K562 (cell line): Measurements from ENCODE around the gene LIX1. TPM values are rescaled to one million over a fixed set of nuclear protein-coding genes. Genes with fewer than 3 reads are reported as not detected.

ENCODE experiments used
- ATAC-seq: fragments of 200-7000 bp; cut with Tn5 transposase; 3 replicates; pipeline ENCODE4 v1.9.1; 2020; ENCODE audit warnings: moderate library complexity
- BruUV-seq: library from RNA; stranded (reverse); fragments of 400-500 nt; replicated peaks from 2 replicates; lab custom pipeline; 2021; lab: Mats Ljungman, UMichigan
- CTCF ChIA-PET: fragments of 300-600 bp; formaldehyde crosslinking; extraction: SDS; loops from one replicate; lab custom pipeline; 2021; ENCODE audit warnings: low intra/inter-chr PET ratio; lab: Yijun Ruan, JAX
- POLR2A ChIA-PET: fragments of 300-600, 350-650 bp; sonication (Branson Sonifier 250); formaldehyde crosslinking; extraction: SDS; loops from one replicate; lab custom pipeline; 2021; ENCODE audit warnings: antibody characterized with exemption, inconsistent platforms; lab: Yijun Ruan, JAX
- DNase-seq, 4 experiments: peaks; one replicate each; pipeline versions ENCODE4 v3.0.0 to v3.0.0-alpha.2; 2011 to 2018; ENCODE audit warnings: low spot score in 3 of 4, mixed read lengths in 3 of 4; ENCODE audit errors: extremely low read depth in 1 of 4
- FAIRE-seq: peaks from 2 replicates; lab custom pipeline; 2011; peaks lifted over from hg19 to GRCh38; lab: Jason Lieb, UNC
- H2AFZ ChIP-seq: 2 replicates; pipeline ENCODE4 v1.6.0; 2011; ENCODE audit warnings: low read depth, low read length, control low read depth, inconsistent platforms
- H3K27ac ChIP-seq: fragments of 200-600 bp; 3 replicates; pipeline ENCODE4 v1.8.0; 2011; ENCODE audit warnings: low read depth, mild to moderate bottlenecking, control low read depth, inconsistent platforms, low read length, moderate library complexity, mixed read lengths; ENCODE audit errors: extremely low read depth
- H3K27me3 ChIP-seq, 2 experiments: fragments of 300-600 bp in 1 of 2; 2 replicates in 1 of 2; 3 replicates in 1 of 2; pipeline versions ENCODE4 v1.6.0 to v1.8.0; 2011; ENCODE audit warnings: inconsistent platforms in 2 of 2, low read length in 2 of 2, mild to moderate bottlenecking in 1 of 2, mixed read lengths in 1 of 2, moderate library complexity in 1 of 2; ENCODE audit not compliant: control insufficient read depth in 2 of 2, insufficient read depth in 2 of 2
- H3K36me3 ChIP-seq: fragments of 300-600 bp; 3 replicates; pipeline ENCODE4 v1.8.0; 2011; ENCODE audit warnings: mild to moderate bottlenecking, low read length, inconsistent platforms; ENCODE audit not compliant: control insufficient read depth, insufficient read depth
- H3K4me1 ChIP-seq, 2 experiments: fragments of 200-600 bp in 1 of 2; replicated peaks in 1 of 2; 2 replicates in 1 of 2; 3 replicates in 1 of 2; pipeline versions ENCODE4 v1.5.1 to v1.8.0; 2011; ENCODE audit warnings: inconsistent platforms in 2 of 2, low read length in 2 of 2, mild to moderate bottlenecking in 1 of 2, mixed read lengths in 1 of 2, moderate library complexity in 1 of 2; ENCODE audit not compliant: control insufficient read depth in 2 of 2, insufficient read depth in 2 of 2
- H3K4me2 ChIP-seq: 2 replicates; pipeline ENCODE4 v1.6.1; 2011; ENCODE audit warnings: low read length, control low read depth, inconsistent platforms, mixed read lengths; ENCODE audit not compliant: insufficient read depth
- H3K4me3 ChIP-seq: fragments of 200-600 bp; sonication (generic), shearing (Covaris generic); 2 replicates; pipeline ENCODE4 v1.5.1; 2016; ENCODE audit warnings: control low read depth, inconsistent platforms
- H3K79me2 ChIP-seq: fragments of 200-600 bp; 3 replicates; pipeline ENCODE4 v1.8.0; 2011; ENCODE audit warnings: low read length, inconsistent platforms; ENCODE audit not compliant: control insufficient read depth, insufficient read depth
- H3K9ac ChIP-seq, 2 experiments: 2 replicates each; pipeline versions ENCODE4 v1.6.0 to v1.6.1; 2011; ENCODE audit warnings: low read depth in 2 of 2, low read length in 2 of 2, control low read depth in 1 of 2, inconsistent platforms in 1 of 2, mild to moderate bottlenecking in 1 of 2, mixed read lengths in 1 of 2; ENCODE audit not compliant: insufficient read depth in 1 of 2
- H3K9me1 ChIP-seq: one replicate; pipeline ENCODE4 v1.6.0; 2011; ENCODE audit warnings: inconsistent platforms, mild to moderate bottlenecking, low read length, moderate library complexity; ENCODE audit not compliant: control insufficient read depth, insufficient read depth
- H3K9me3 ChIP-seq: replicated peaks from 2 replicates; pipeline ENCODE4 v1.5.1; 2011; ENCODE audit warnings: low read depth, low read length, inconsistent platforms; ENCODE audit not compliant: control insufficient read depth, insufficient read depth
- H4K20me1 ChIP-seq: replicated peaks from 2 replicates; pipeline ENCODE4 v1.6.1; 2011; ENCODE audit warnings: low read length, inconsistent platforms, mixed read lengths; ENCODE audit not compliant: control insufficient read depth, insufficient read depth
- AFF1 ChIP-seq, 2 experiments: fragments of 450-650 bp; IDR thresholded peaks; 2 replicates each; pipeline ENCODE4 v1.6.1; 2018; ENCODE audit warnings: mild to moderate bottlenecking in 2 of 2, low read depth in 1 of 2; ENCODE audit not compliant: partially characterized antibody in 2 of 2
- ELF2 ChIP-seq: fragments of 250-450 bp; sonication (Bioruptor Pico); IDR thresholded peaks from 2 replicates; pipeline ENCODE4 v1.5.0; 2021; ENCODE audit warnings: mild to moderate bottlenecking
- GABPB1 ChIP-seq: sonication (generic); formaldehyde crosslinking; IDR thresholded peaks from 2 replicates; pipeline ENCODE4 v1.8.0; 2022; ENCODE audit warnings: mild to moderate bottlenecking, missing genetic modification reagents
- HCFC1 ChIP-seq: IDR thresholded peaks from 2 replicates; pipeline ENCODE4 v1.6.1; 2012; ENCODE audit warnings: low read depth, low read length, improper control_type of control experiment
- ZBTB49 ChIP-seq: sonication (generic); formaldehyde crosslinking; IDR thresholded peaks from 2 replicates; pipeline ENCODE4 v1.8.0; 2022; ENCODE audit warnings: missing genetic modification reagents, mild to moderate bottlenecking, borderline replicate concordance
- ZEB2 ChIP-seq: fragments of 450-650 bp; IDR thresholded peaks from 2 replicates; pipeline ENCODE4 v1.6.1; 2016
- ZNF586 ChIP-seq: fragments of 450-650 bp; formaldehyde crosslinking; conservative IDR thresholded peaks from 2 replicates; pipeline ENCODE4 v1.4.0; 2020; ENCODE audit warnings: mild to moderate bottlenecking, moderate library complexity
- ZNF609 ChIP-seq: sonication (generic); formaldehyde crosslinking; IDR thresholded peaks from 2 replicates; pipeline ENCODE4 v1.8.1; 2023; ENCODE audit warnings: missing genetic modification reagents, mild to moderate bottlenecking, borderline replicate concordance
- WGBS: fragments of 100-300 bp; shearing (Covaris generic); methylation state at CpG from one replicate; pipeline ENCODE4 v1.1.6; 2016; ENCODE audit warnings: low coverage, mixed read lengths; ENCODE audit not compliant: insufficient coverage; ENCODE audit errors: missing lambda C conversion rate; 5-methylcytosine and 5-hydroxymethylcytosine counted together
- in situ Hi-C: fragments of 300-500 bp; cut with MboI; formaldehyde crosslinking; loops from 4 replicates; pipeline ENCODE4 v1.15.0; 2018; ENCODE audit warnings: inconsistent platforms, mixed read lengths
- intact Hi-C: fragments of 100-400 bp; cut with micrococcal nuclease; formaldehyde crosslinking; loops from 2 replicates; pipeline ENCODE4 v1.14.2; 2022
- polyA plus RNA-seq, 8 experiments: library from polyadenylated mRNA; depleted of rRNA in 4 of 8; stranded (reverse) in 5 of 8; unstranded in 3 of 8; fragments of >200 nt; fragmentation: Nextera tagmentation in 2 of 8; fragmentation: Illumina TruSeq in 1 of 8; extraction: Ambion mirVana in 2 of 8; extraction: Trizol in 1 of 8; gene quantifications; 2 replicates each; pipeline versions ENCODE4 v1.2.1 to v1.2.3, GENCODE V29; 2011 to 2014; ENCODE audit warnings: inconsistent platforms in 1 of 8, missing spikeins in 1 of 8
- total RNA-seq, 7 experiments: library from RNA; depleted of rRNA in 6 of 7; stranded (reverse); fragments of >200 nt in 6 of 7; fragmentation: Illumina TruSeq in 2 of 7; extraction: Trizol in 2 of 7; gene quantifications; 2 replicates each; pipeline versions ENCODE4 v1.2.1 to v1.2.3, GENCODE V29; 2011 to 2021; ENCODE audit warnings: low replicate concordance in 1 of 7

Gene LIX1
- total and polyA plus RNA-seq, 9 of the 15 experiments (the other 6 are each of a cell fraction or from before 2014, with no cell fraction given) = 0.01 to 0.18 TPM; not detected in 7

- Histone ChIP-seq H3K9me1 (no peaks in the 10 kb centered on the region), H4K20me1 (no peaks in the 10 kb centered on the region), H3K9ac (no peak overlapping the region), H3K27me3 (no peaks in the 10 kb centered on the region), H3K4me1 (no peaks in the 10 kb centered on the region), H3K36me3 (peaks cover 8% of the 10 kb centered on the region; the same call in 2 of the 3 replicates), H3K27ac (no peak overlapping the region), H3K4me2 (no peak overlapping the region), H3K9me3 (no peaks in the 10 kb centered on the region), H3K79me2 (no peaks in the 10 kb centered on the region; the same call in 2 of the 3 replicates), H3K4me3 (no peak overlapping the region), H2AFZ (no peak overlapping the region)
- DNase-seq = no peak
- CTCF ChIA-PET = interaction anchor here (0.6 kb wide), 1 partner anchor 45 kb away, joined by 3 read pairs; no protein-coding TSS in a partner anchor
- POLR2A ChIA-PET = interaction anchor here (1.7 kb wide), 1 partner anchor 11 kb away, joined by 6 read pairs; no protein-coding TSS in a partner anchor
- 68% methylated on average over 2 of the region's 2 CpGs for WGBS
- BruUV-seq = no TSS peak
- in situ Hi-C loops (no loop called here), intact Hi-C loops (no loop called here)
- no peak for FAIRE-seq
- ATAC-seq = no peak
- TF ChIP-seq HCFC1 (no peak), GABPB1 (no peak), ZBTB49 (CRISPR knock-in tag) (no peak), ZNF609 (CRISPR knock-in tag) (no peak), ELF2 (no peak), ZEB2 (no peak), AFF1 (IDR thresholded peaks at IDR 0.05; ENCODE audit: low read depth in 1 of 2, partially characterized antibody in 2 of 2) (no peak), ZNF586 (CRISPR knock-in tag) (no peak)
Observed at GRCh38 chr5:97100476-97100875, 41.9 kb downstream of the LIX1 start.
